K562 (cell line): Measurements from ENCODE around the gene SACM1L. TPM values are rescaled to one million over a fixed set of nuclear protein-coding genes. Genes with fewer than 3 reads are reported as not detected.

ENCODE experiments used
- ATAC-seq: fragments of 200-7000 bp; cut with Tn5 transposase; 3 replicates; pipeline ENCODE4 v1.9.1; 2020; ENCODE audit warnings: moderate library complexity
- BruUV-seq: library from RNA; stranded (reverse); fragments of 400-500 nt; replicated peaks from 2 replicates; lab custom pipeline; 2021; lab: Mats Ljungman, UMichigan
- CTCF ChIA-PET: fragments of 300-600 bp; formaldehyde crosslinking; extraction: SDS; loops from one replicate; lab custom pipeline; 2021; ENCODE audit warnings: low intra/inter-chr PET ratio; lab: Yijun Ruan, JAX
- POLR2A ChIA-PET: fragments of 300-600, 350-650 bp; sonication (Branson Sonifier 250); formaldehyde crosslinking; extraction: SDS; loops from one replicate; lab custom pipeline; 2021; ENCODE audit warnings: antibody characterized with exemption, inconsistent platforms; lab: Yijun Ruan, JAX
- DNase-seq, 4 experiments: peaks; one replicate each; pipeline versions ENCODE4 v3.0.0 to v3.0.0-alpha.2; 2011 to 2018; ENCODE audit warnings: low spot score in 3 of 4, mixed read lengths in 3 of 4; ENCODE audit errors: extremely low read depth in 1 of 4
- FAIRE-seq: peaks from 2 replicates; lab custom pipeline; 2011; peaks lifted over from hg19 to GRCh38; lab: Jason Lieb, UNC
- H2AFZ ChIP-seq: 2 replicates; pipeline ENCODE4 v1.6.0; 2011; ENCODE audit warnings: low read depth, low read length, control low read depth, inconsistent platforms
- H3K27ac ChIP-seq: fragments of 200-600 bp; 3 replicates; pipeline ENCODE4 v1.8.0; 2011; ENCODE audit warnings: low read depth, mild to moderate bottlenecking, control low read depth, inconsistent platforms, low read length, moderate library complexity, mixed read lengths; ENCODE audit errors: extremely low read depth
- H3K27me3 ChIP-seq, 2 experiments: fragments of 300-600 bp in 1 of 2; 2 replicates in 1 of 2; 3 replicates in 1 of 2; pipeline versions ENCODE4 v1.6.0 to v1.8.0; 2011; ENCODE audit warnings: inconsistent platforms in 2 of 2, low read length in 2 of 2, mild to moderate bottlenecking in 1 of 2, mixed read lengths in 1 of 2, moderate library complexity in 1 of 2; ENCODE audit not compliant: control insufficient read depth in 2 of 2, insufficient read depth in 2 of 2
- H3K36me3 ChIP-seq: fragments of 300-600 bp; 3 replicates; pipeline ENCODE4 v1.8.0; 2011; ENCODE audit warnings: mild to moderate bottlenecking, low read length, inconsistent platforms; ENCODE audit not compliant: control insufficient read depth, insufficient read depth
- H3K4me1 ChIP-seq, 2 experiments: fragments of 200-600 bp in 1 of 2; replicated peaks in 1 of 2; 2 replicates in 1 of 2; 3 replicates in 1 of 2; pipeline versions ENCODE4 v1.5.1 to v1.8.0; 2011; ENCODE audit warnings: inconsistent platforms in 2 of 2, low read length in 2 of 2, mild to moderate bottlenecking in 1 of 2, mixed read lengths in 1 of 2, moderate library complexity in 1 of 2; ENCODE audit not compliant: control insufficient read depth in 2 of 2, insufficient read depth in 2 of 2
- H3K4me2 ChIP-seq: 2 replicates; pipeline ENCODE4 v1.6.1; 2011; ENCODE audit warnings: low read length, control low read depth, inconsistent platforms, mixed read lengths; ENCODE audit not compliant: insufficient read depth
- H3K4me3 ChIP-seq: fragments of 200-600 bp; sonication (generic), shearing (Covaris generic); 2 replicates; pipeline ENCODE4 v1.5.1; 2016; ENCODE audit warnings: control low read depth, inconsistent platforms
- H3K79me2 ChIP-seq: fragments of 200-600 bp; 3 replicates; pipeline ENCODE4 v1.8.0; 2011; ENCODE audit warnings: low read length, inconsistent platforms; ENCODE audit not compliant: control insufficient read depth, insufficient read depth
- H3K9ac ChIP-seq, 2 experiments: 2 replicates each; pipeline versions ENCODE4 v1.6.0 to v1.6.1; 2011; ENCODE audit warnings: low read depth in 2 of 2, low read length in 2 of 2, control low read depth in 1 of 2, inconsistent platforms in 1 of 2, mild to moderate bottlenecking in 1 of 2, mixed read lengths in 1 of 2; ENCODE audit not compliant: insufficient read depth in 1 of 2
- H3K9me1 ChIP-seq: one replicate; pipeline ENCODE4 v1.6.0; 2011; ENCODE audit warnings: inconsistent platforms, mild to moderate bottlenecking, low read length, moderate library complexity; ENCODE audit not compliant: control insufficient read depth, insufficient read depth
- H3K9me3 ChIP-seq: replicated peaks from 2 replicates; pipeline ENCODE4 v1.5.1; 2011; ENCODE audit warnings: low read depth, low read length, inconsistent platforms; ENCODE audit not compliant: control insufficient read depth, insufficient read depth
- H4K20me1 ChIP-seq: replicated peaks from 2 replicates; pipeline ENCODE4 v1.6.1; 2011; ENCODE audit warnings: low read length, inconsistent platforms, mixed read lengths; ENCODE audit not compliant: control insufficient read depth, insufficient read depth
- CBFA2T3 ChIP-seq: fragments of 450-650 bp; IDR thresholded peaks from 2 replicates; pipeline ENCODE4 v1.6.1; 2017
- CBX1 ChIP-seq: sonication (generic); IDR thresholded peaks from 2 replicates; pipeline ENCODE4 v1.6.1; 2016; ENCODE audit warnings: antibody characterized with exemption, low read depth, mild to moderate bottlenecking
- MAX ChIP-seq: sonication (generic); formaldehyde crosslinking; IDR thresholded peaks from 2 replicates; pipeline ENCODE4 v1.9.0; 2022; ENCODE audit warnings: mild to moderate bottlenecking, missing genetic modification reagents
- MCM3 ChIP-seq: fragments of 450-650 bp; IDR thresholded peaks from 2 replicates; pipeline ENCODE4 v1.6.1; 2016
- NKRF ChIP-seq: fragments of 450-650 bp; IDR thresholded peaks from 2 replicates; pipeline ENCODE4 v1.6.1; 2016; ENCODE audit warnings: borderline replicate concordance
- NONO ChIP-seq, 2 experiments: fragments of 200-400 bp in 1 of 2; fragments of 450-650 bp in 1 of 2; formaldehyde crosslinking in 1 of 2; IDR thresholded peaks; 2 replicates each; pipeline ENCODE4 v1.6.1; 2017; ENCODE audit warnings: low read depth in 2 of 2, mild to moderate bottlenecking in 2 of 2, moderate library complexity in 2 of 2, low read length in 1 of 2
- PHB ChIP-seq: fragments of 250-450 bp; sonication (Bioruptor Pico); IDR thresholded peaks from 2 replicates; pipeline ENCODE4 v1.5.0; 2021
- SMARCE1 ChIP-seq: fragments of 450-650 bp; IDR thresholded peaks from 2 replicates; pipeline ENCODE4 v1.7.1; 2016; ENCODE audit warnings: mild to moderate bottlenecking
- SRSF3 ChIP-seq: fragments of 200-400 bp; formaldehyde crosslinking; IDR thresholded peaks from 2 replicates; pipeline ENCODE4 v1.6.1; 2016; ENCODE audit warnings: mild to moderate bottlenecking, low read length, moderate library complexity; ENCODE audit not compliant: insufficient read depth
- TCF3 ChIP-seq: sonication (generic); formaldehyde crosslinking; IDR thresholded peaks from 2 replicates; pipeline ENCODE4 v1.4.0; 2020; ENCODE audit warnings: mild to moderate bottlenecking, missing genetic modification reagents
- ZNF124 ChIP-seq: sonication (generic); formaldehyde crosslinking; IDR thresholded peaks from 2 replicates; pipeline ENCODE4 v1.8.1; 2022; ENCODE audit warnings: missing genetic modification reagents
- ZSCAN29 ChIP-seq: fragments of 450-650 bp; IDR thresholded peaks from 2 replicates; pipeline ENCODE4 v1.6.1; 2017
- WGBS: fragments of 100-300 bp; shearing (Covaris generic); methylation state at CpG from one replicate; pipeline ENCODE4 v1.1.6; 2016; ENCODE audit warnings: low coverage, mixed read lengths; ENCODE audit not compliant: insufficient coverage; ENCODE audit errors: missing lambda C conversion rate; 5-methylcytosine and 5-hydroxymethylcytosine counted together
- in situ Hi-C: fragments of 300-500 bp; cut with MboI; formaldehyde crosslinking; loops from 4 replicates; pipeline ENCODE4 v1.15.0; 2018; ENCODE audit warnings: inconsistent platforms, mixed read lengths
- intact Hi-C: fragments of 100-400 bp; cut with micrococcal nuclease; formaldehyde crosslinking; loops from 2 replicates; pipeline ENCODE4 v1.14.2; 2022
- polyA plus RNA-seq, 8 experiments: library from polyadenylated mRNA; depleted of rRNA in 4 of 8; stranded (reverse) in 5 of 8; unstranded in 3 of 8; fragments of >200 nt; fragmentation: Nextera tagmentation in 2 of 8; fragmentation: Illumina TruSeq in 1 of 8; extraction: Ambion mirVana in 2 of 8; extraction: Trizol in 1 of 8; gene quantifications; 2 replicates each; pipeline versions ENCODE4 v1.2.1 to v1.2.3, GENCODE V29; 2011 to 2014; ENCODE audit warnings: inconsistent platforms in 1 of 8, missing spikeins in 1 of 8
- total RNA-seq, 7 experiments: library from RNA; depleted of rRNA in 6 of 7; stranded (reverse); fragments of >200 nt in 6 of 7; fragmentation: Illumina TruSeq in 2 of 7; extraction: Trizol in 2 of 7; gene quantifications; 2 replicates each; pipeline versions ENCODE4 v1.2.1 to v1.2.3, GENCODE V29; 2011 to 2021; ENCODE audit warnings: low replicate concordance in 1 of 7

SACM1L gene
- total and polyA plus RNA-seq, 9 of the 15 experiments (the other 6 are each of a cell fraction or from before 2014, with no cell fraction given): 25.7 to 67.2 (median 40.3) TPM

- no peak for FAIRE-seq
- peaks cover 36 to 45% of the 10 kb centered on the region in 2 experiments for H3K27me3 ChIP-seq
- no peak overlapping the region for H3K4me2 ChIP-seq
- no peaks in the 10 kb centered on the region for H3K4me1 ChIP-seq
- H3K27ac ChIP-seq: no peak overlapping the region
- no peak for TF ChIP-seq TCF3 (CRISPR knock-in tag)
- no peak for TF ChIP-seq ZSCAN29
- no peak for TF ChIP-seq CBFA2T3
- TF ChIP-seq PHB (CRISPR knock-in tag): no peak
- TF ChIP-seq SRSF3: no peak
- TF ChIP-seq NONO (IDR thresholded peaks at IDR 0.05; ENCODE audit: low read depth in 2 of 2, low read length in 1 of 2): no peak
- TF ChIP-seq MAX: no peak
- no peak for TF ChIP-seq CBX1
- TF ChIP-seq SMARCE1: no peak
- TF ChIP-seq NKRF: no peak
- no peak for TF ChIP-seq MCM3
- no peak for TF ChIP-seq ZNF124 (CRISPR knock-in tag)
- no peaks in the 10 kb centered on the region for H3K9me1 ChIP-seq
- no TSS peak for BruUV-seq
- H2AFZ ChIP-seq: no peak overlapping the region
- POLR2A ChIA-PET: interaction anchor here (0.8 to 0.9 kb wide), 3 partner anchors 9 to 14 kb away, joined by 3 to 4 read pairs (median 3); no protein-coding TSS in a partner anchor
- no peaks in the 10 kb centered on the region for H4K20me1 ChIP-seq
- H3K4me3 ChIP-seq: no peak overlapping the region
- no peak overlapping the region for H3K9ac ChIP-seq
- CTCF ChIA-PET: no interaction called here
- no peak for DNase-seq
- ATAC-seq: no peak
- 0 out of 2 replicates have a peak, but pooled peaks cover 2% of the 10 kb centered on the region for H3K9me3 ChIP-seq
- H3K36me3 ChIP-seq: no peaks in the 10 kb centered on the region
- WGBS: 0% methylated on average over 2 of the region's 2 CpGs
- intact Hi-C loops (no loop called here), in situ Hi-C loops (no loop called here)
- no peaks in the 10 kb centered on the region for H3K79me2 ChIP-seq
Observed at GRCh38 chr3:45790596-45790995, 101.4 kb downstream of the SACM1L start.
